K562 (cell line): Measurements from ENCODE around the gene BCR. TPM values are rescaled to one million over a fixed set of nuclear protein-coding genes. Genes with fewer than 3 reads are reported as not detected.

Experiments
- ATAC-seq: fragments of 200-7000 bp; cut with Tn5 transposase; 3 replicates; pipeline ENCODE4 v1.9.1; 2020; ENCODE audit warnings: moderate library complexity
- BruUV-seq: library from RNA; stranded (reverse); fragments of 400-500 nt; replicated peaks from 2 replicates; lab custom pipeline; 2021; lab: Mats Ljungman, UMichigan
- CTCF ChIA-PET: fragments of 300-600 bp; formaldehyde crosslinking; extraction: SDS; loops from one replicate; lab custom pipeline; 2021; ENCODE audit warnings: low intra/inter-chr PET ratio; lab: Yijun Ruan, JAX
- POLR2A ChIA-PET: fragments of 300-600, 350-650 bp; sonication (Branson Sonifier 250); formaldehyde crosslinking; extraction: SDS; loops from one replicate; lab custom pipeline; 2021; ENCODE audit warnings: antibody characterized with exemption, inconsistent platforms; lab: Yijun Ruan, JAX
- DNase-seq, 4 experiments: peaks; one replicate each; pipeline versions ENCODE4 v3.0.0 to v3.0.0-alpha.2; 2011 to 2018; ENCODE audit warnings: low spot score in 3 of 4, mixed read lengths in 3 of 4; ENCODE audit errors: extremely low read depth in 1 of 4
- FAIRE-seq: peaks from 2 replicates; lab custom pipeline; 2011; peaks lifted over from hg19 to GRCh38; lab: Jason Lieb, UNC
- H2AFZ ChIP-seq: 2 replicates; pipeline ENCODE4 v1.6.0; 2011; ENCODE audit warnings: low read depth, low read length, control low read depth, inconsistent platforms
- H3K27ac ChIP-seq: fragments of 200-600 bp; 3 replicates; pipeline ENCODE4 v1.8.0; 2011; ENCODE audit warnings: low read depth, mild to moderate bottlenecking, control low read depth, inconsistent platforms, low read length, moderate library complexity, mixed read lengths; ENCODE audit errors: extremely low read depth
- H3K27me3 ChIP-seq, 2 experiments: fragments of 300-600 bp in 1 of 2; 2 replicates in 1 of 2; 3 replicates in 1 of 2; pipeline versions ENCODE4 v1.6.0 to v1.8.0; 2011; ENCODE audit warnings: inconsistent platforms in 2 of 2, low read length in 2 of 2, mild to moderate bottlenecking in 1 of 2, mixed read lengths in 1 of 2, moderate library complexity in 1 of 2; ENCODE audit not compliant: control insufficient read depth in 2 of 2, insufficient read depth in 2 of 2
- H3K36me3 ChIP-seq: fragments of 300-600 bp; 3 replicates; pipeline ENCODE4 v1.8.0; 2011; ENCODE audit warnings: mild to moderate bottlenecking, low read length, inconsistent platforms; ENCODE audit not compliant: control insufficient read depth, insufficient read depth
- H3K4me1 ChIP-seq, 2 experiments: fragments of 200-600 bp in 1 of 2; replicated peaks in 1 of 2; 2 replicates in 1 of 2; 3 replicates in 1 of 2; pipeline versions ENCODE4 v1.5.1 to v1.8.0; 2011; ENCODE audit warnings: inconsistent platforms in 2 of 2, low read length in 2 of 2, mild to moderate bottlenecking in 1 of 2, mixed read lengths in 1 of 2, moderate library complexity in 1 of 2; ENCODE audit not compliant: control insufficient read depth in 2 of 2, insufficient read depth in 2 of 2
- H3K4me2 ChIP-seq: 2 replicates; pipeline ENCODE4 v1.6.1; 2011; ENCODE audit warnings: low read length, control low read depth, inconsistent platforms, mixed read lengths; ENCODE audit not compliant: insufficient read depth
- H3K4me3 ChIP-seq: fragments of 200-600 bp; sonication (generic), shearing (Covaris generic); 2 replicates; pipeline ENCODE4 v1.5.1; 2016; ENCODE audit warnings: control low read depth, inconsistent platforms
- H3K79me2 ChIP-seq: fragments of 200-600 bp; 3 replicates; pipeline ENCODE4 v1.8.0; 2011; ENCODE audit warnings: low read length, inconsistent platforms; ENCODE audit not compliant: control insufficient read depth, insufficient read depth
- H3K9ac ChIP-seq, 2 experiments: 2 replicates each; pipeline versions ENCODE4 v1.6.0 to v1.6.1; 2011; ENCODE audit warnings: low read depth in 2 of 2, low read length in 2 of 2, control low read depth in 1 of 2, inconsistent platforms in 1 of 2, mild to moderate bottlenecking in 1 of 2, mixed read lengths in 1 of 2; ENCODE audit not compliant: insufficient read depth in 1 of 2
- H3K9me1 ChIP-seq: one replicate; pipeline ENCODE4 v1.6.0; 2011; ENCODE audit warnings: inconsistent platforms, mild to moderate bottlenecking, low read length, moderate library complexity; ENCODE audit not compliant: control insufficient read depth, insufficient read depth
- H3K9me3 ChIP-seq: replicated peaks from 2 replicates; pipeline ENCODE4 v1.5.1; 2011; ENCODE audit warnings: low read depth, low read length, inconsistent platforms; ENCODE audit not compliant: control insufficient read depth, insufficient read depth
- H4K20me1 ChIP-seq: replicated peaks from 2 replicates; pipeline ENCODE4 v1.6.1; 2011; ENCODE audit warnings: low read length, inconsistent platforms, mixed read lengths; ENCODE audit not compliant: control insufficient read depth, insufficient read depth
- E2F1 ChIP-seq: sonication (generic); formaldehyde crosslinking; IDR thresholded peaks from 2 replicates; pipeline ENCODE4 v1.8.1; 2023; ENCODE audit warnings: mild to moderate bottlenecking, missing genetic modification reagents, moderate library complexity
- FOXK1 ChIP-seq: sonication (generic); formaldehyde crosslinking; IDR thresholded peaks from 2 replicates; pipeline ENCODE4 v1.8.0; 2022; ENCODE audit warnings: missing genetic modification reagents, mild to moderate bottlenecking, borderline replicate concordance
- HDGF ChIP-seq: fragments of 450-650 bp; IDR thresholded peaks from 2 replicates; pipeline ENCODE4 v1.6.1; 2016
- IFI16 ChIP-seq: fragments of 250-450 bp; sonication (Bioruptor Pico); IDR thresholded peaks from 2 replicates; pipeline ENCODE4 v2.1.2; 2022; ENCODE audit warnings: mild to moderate bottlenecking, inconsistent platforms
- STAT6 ChIP-seq: sonication (generic); formaldehyde crosslinking; IDR thresholded peaks from 2 replicates; pipeline ENCODE4 v1.8.1; 2023; ENCODE audit warnings: mild to moderate bottlenecking, missing genetic modification reagents
- ZNF764 ChIP-seq: fragments of 250-450 bp; sonication (Bioruptor Pico); IDR thresholded peaks from 2 replicates; pipeline ENCODE4 v1.4.0; 2020; ENCODE audit warnings: low read depth, mild to moderate bottlenecking, moderate library complexity
- WGBS: fragments of 100-300 bp; shearing (Covaris generic); methylation state at CpG from one replicate; pipeline ENCODE4 v1.1.6; 2016; ENCODE audit warnings: low coverage, mixed read lengths; ENCODE audit not compliant: insufficient coverage; ENCODE audit errors: missing lambda C conversion rate; 5-methylcytosine and 5-hydroxymethylcytosine counted together
- in situ Hi-C: fragments of 300-500 bp; cut with MboI; formaldehyde crosslinking; loops from 4 replicates; pipeline ENCODE4 v1.15.0; 2018; ENCODE audit warnings: inconsistent platforms, mixed read lengths
- intact Hi-C: fragments of 100-400 bp; cut with micrococcal nuclease; formaldehyde crosslinking; loops from 2 replicates; pipeline ENCODE4 v1.14.2; 2022
- polyA plus RNA-seq, 8 experiments: library from polyadenylated mRNA; depleted of rRNA in 4 of 8; stranded (reverse) in 5 of 8; unstranded in 3 of 8; fragments of >200 nt; fragmentation: Nextera tagmentation in 2 of 8; fragmentation: Illumina TruSeq in 1 of 8; extraction: Ambion mirVana in 2 of 8; extraction: Trizol in 1 of 8; gene quantifications; 2 replicates each; pipeline versions ENCODE4 v1.2.1 to v1.2.3, GENCODE V29; 2011 to 2014; ENCODE audit warnings: inconsistent platforms in 1 of 8, missing spikeins in 1 of 8
- total RNA-seq, 7 experiments: library from RNA; depleted of rRNA in 6 of 7; stranded (reverse); fragments of >200 nt in 6 of 7; fragmentation: Illumina TruSeq in 2 of 7; extraction: Trizol in 2 of 7; gene quantifications; 2 replicates each; pipeline versions ENCODE4 v1.2.1 to v1.2.3, GENCODE V29; 2011 to 2021; ENCODE audit warnings: low replicate concordance in 1 of 7
- TF ChIP-seq, protein P1 (sequence below): fragments of 250-450 bp; sonication (Bioruptor Pico); IDR thresholded peaks from 2 replicates; pipeline ENCODE4 v1.9.0; 2021; ENCODE audit warnings: mild to moderate bottlenecking, inconsistent platforms
- TF ChIP-seq, protein P2 (sequence below), 2 experiments: fragments of 450-650 bp in 1 of 2; sonication (generic) in 1 of 2; formaldehyde crosslinking in 1 of 2; IDR thresholded peaks in 1 of 2; conservative IDR thresholded peaks in 1 of 2; 2 replicates each; pipeline versions ENCODE4 v1.6.1 to v1.8.1; 2016 to 2023; ENCODE audit warnings: mild to moderate bottlenecking in 2 of 2, moderate library complexity in 2 of 2, inconsistent platforms in 1 of 2, missing genetic modification reagents in 1 of 2
- TF ChIP-seq, protein P3 (sequence below): fragments of 450-650 bp; IDR thresholded peaks from 2 replicates; pipeline ENCODE4 v1.6.1; 2016; ENCODE audit warnings: borderline replicate concordance

The BCR gene
- total and polyA plus RNA-seq, 9 of the 15 experiments (the other 6 are each of a cell fraction or from before 2014, with no cell fraction given): 0.41 to 150 (median 45.6) TPM

DNA sequence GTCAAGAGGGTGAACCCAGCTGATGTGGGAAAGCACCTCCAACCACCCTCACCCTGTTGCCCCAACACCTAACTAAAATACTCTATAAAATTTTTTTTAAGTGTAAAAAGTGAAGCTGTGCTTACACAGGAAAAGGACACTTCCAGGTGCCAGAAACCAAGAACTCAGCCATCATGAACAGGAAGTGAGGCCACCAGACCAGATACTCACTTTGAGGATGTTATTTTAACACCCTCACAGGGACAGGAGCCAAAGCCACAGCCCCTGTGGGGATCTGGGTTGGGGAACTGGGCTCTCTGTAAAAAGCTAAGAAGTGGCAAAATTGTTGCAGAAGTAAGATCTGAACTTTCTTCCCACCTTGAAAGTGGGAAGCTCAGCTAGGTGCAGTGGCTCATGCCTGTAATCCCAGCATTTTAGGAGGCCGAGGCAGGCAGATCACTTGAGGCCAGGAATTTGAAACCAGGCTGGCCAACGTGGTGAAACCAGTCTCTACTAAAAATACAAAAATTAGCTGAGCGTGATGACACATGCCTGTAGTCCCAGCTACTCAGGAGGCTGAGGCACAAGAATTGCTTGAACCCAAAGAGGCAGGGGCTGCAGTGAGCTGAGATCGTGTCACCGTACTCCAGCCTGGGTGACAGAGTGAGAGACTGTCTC lies 42.3 kb upstream of the BCR start:
- 4% methylated on average over 5 of the region's 5 CpGs for WGBS
- TF ChIP-seq E2F1 (CRISPR knock-in tag): 0 out of 2 replicates have a peak, but pooled peaks have one; percentile 18
- 0 out of 2 replicates have a peak, but pooled peaks have one; percentile 48 for TF ChIP-seq STAT6 (CRISPR knock-in tag)
- no peak for TF ChIP-seq HDGF
- no peak for TF ChIP-seq ZNF764 (CRISPR knock-in tag)
- TF ChIP-seq, protein P1, sequence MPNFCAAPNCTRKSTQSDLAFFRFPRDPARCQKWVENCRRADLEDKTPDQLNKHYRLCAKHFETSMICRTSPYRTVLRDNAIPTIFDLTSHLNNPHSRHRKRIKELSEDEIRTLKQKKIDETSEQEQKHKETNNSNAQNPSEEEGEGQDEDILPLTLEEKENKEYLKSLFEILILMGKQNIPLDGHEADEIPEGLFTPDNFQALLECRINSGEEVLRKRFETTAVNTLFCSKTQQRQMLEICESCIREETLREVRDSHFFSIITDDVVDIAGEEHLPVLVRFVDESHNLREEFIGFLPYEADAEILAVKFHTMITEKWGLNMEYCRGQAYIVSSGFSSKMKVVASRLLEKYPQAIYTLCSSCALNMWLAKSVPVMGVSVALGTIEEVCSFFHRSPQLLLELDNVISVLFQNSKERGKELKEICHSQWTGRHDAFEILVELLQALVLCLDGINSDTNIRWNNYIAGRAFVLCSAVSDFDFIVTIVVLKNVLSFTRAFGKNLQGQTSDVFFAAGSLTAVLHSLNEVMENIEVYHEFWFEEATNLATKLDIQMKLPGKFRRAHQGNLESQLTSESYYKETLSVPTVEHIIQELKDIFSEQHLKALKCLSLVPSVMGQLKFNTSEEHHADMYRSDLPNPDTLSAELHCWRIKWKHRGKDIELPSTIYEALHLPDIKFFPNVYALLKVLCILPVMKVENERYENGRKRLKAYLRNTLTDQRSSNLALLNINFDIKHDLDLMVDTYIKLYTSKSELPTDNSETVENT: no peak
- TF ChIP-seq FOXK1: no peak
- TF ChIP-seq, protein P2, sequence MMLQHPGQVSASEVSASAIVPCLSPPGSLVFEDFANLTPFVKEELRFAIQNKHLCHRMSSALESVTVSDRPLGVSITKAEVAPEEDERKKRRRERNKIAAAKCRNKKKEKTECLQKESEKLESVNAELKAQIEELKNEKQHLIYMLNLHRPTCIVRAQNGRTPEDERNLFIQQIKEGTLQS (IDR thresholded peaks at IDR 0.05): no peak
- TF ChIP-seq, protein P2 (CRISPR knock-in tag; conservative IDR thresholded peaks at IDR 0.05): peak; percentile 57; the same call in 1 of the 2 replicates
- TF ChIP-seq IFI16 (CRISPR knock-in tag): no peak
- TF ChIP-seq, protein P3, sequence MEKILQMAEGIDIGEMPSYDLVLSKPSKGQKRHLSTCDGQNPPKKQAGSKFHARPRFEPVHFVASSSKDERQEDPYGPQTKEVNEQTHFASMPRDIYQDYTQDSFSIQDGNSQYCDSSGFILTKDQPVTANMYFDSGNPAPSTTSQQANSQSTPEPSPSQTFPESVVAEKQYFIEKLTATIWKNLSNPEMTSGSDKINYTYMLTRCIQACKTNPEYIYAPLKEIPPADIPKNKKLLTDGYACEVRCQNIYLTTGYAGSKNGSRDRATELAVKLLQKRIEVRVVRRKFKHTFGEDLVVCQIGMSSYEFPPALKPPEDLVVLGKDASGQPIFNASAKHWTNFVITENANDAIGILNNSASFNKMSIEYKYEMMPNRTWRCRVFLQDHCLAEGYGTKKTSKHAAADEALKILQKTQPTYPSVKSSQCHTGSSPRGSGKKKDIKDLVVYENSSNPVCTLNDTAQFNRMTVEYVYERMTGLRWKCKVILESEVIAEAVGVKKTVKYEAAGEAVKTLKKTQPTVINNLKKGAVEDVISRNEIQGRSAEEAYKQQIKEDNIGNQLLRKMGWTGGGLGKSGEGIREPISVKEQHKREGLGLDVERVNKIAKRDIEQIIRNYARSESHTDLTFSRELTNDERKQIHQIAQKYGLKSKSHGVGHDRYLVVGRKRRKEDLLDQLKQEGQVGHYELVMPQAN: no peak

More for the DNA sequence above, 42.3 kb upstream of the BCR start:
- no peak for ATAC-seq
- intact Hi-C loops: no loop called here
- Histone ChIP-seq H3K27ac (no peak overlapping the region), H3K9me1 (peaks cover 8% of the 10 kb centered on the region), H3K4me3 (no peak overlapping the region), H3K79me2 (no peaks in the 10 kb centered on the region), H3K4me2 (no peak overlapping the region), H3K4me1 (peaks cover 11 to 14% of the 10 kb centered on the region in 2 experiments), H4K20me1 (peaks cover 17% of the 10 kb centered on the region), H3K36me3 (no peaks in the 10 kb centered on the region), H2AFZ (no peak overlapping the region), H3K27me3 (peaks cover 33 to 38% of the 10 kb centered on the region in 2 experiments), H3K9ac (no peak overlapping the region), H3K9me3 (no peaks in the 10 kb centered on the region)
- POLR2A ChIA-PET: interaction anchor here (0.6 to 5.6 kb wide), 21 partner anchors 8 to 320 kb away, joined by 3 to 68 read pairs (median 4); no protein-coding TSS in a partner anchor
- BruUV-seq: no TSS peak
- peak in 1 of 4 experiments; percentile 71 for DNase-seq
- in situ Hi-C loops: no loop called here
- CTCF ChIA-PET: no interaction called here
- FAIRE-seq: no peak
